ENCODE data around the gene ABRACL.

GRCh38 chr6:139013185-139013800, 15.3 kb upstream of the ABRACL start:
- TF ChIP-seq EZH2 (IDR thresholded peaks at IDR 0.05; ENCODE audit: borderline replicate concordance, low read depth, low read length, severe bottlenecking) (no peak), POLR2A (IDR thresholded peaks at IDR 0.05; ENCODE audit: low read depth, low read length) (no peak)
